ENCODE data around the gene PARVB.

GRCh38 chr22:44196241-44196640, 172.1 kb downstream of the PARVB start:
- TF ChIP-seq CTCF (conservative IDR thresholded peaks at IDR 0.05; ENCODE audit: low read depth, low read length) (no peak), EZH2 (IDR thresholded peaks at IDR 0.05; ENCODE audit: low read length, unreplicated experiment) (no peak), EZH2phosphoT487 (IDR thresholded peaks at IDR 0.05; ENCODE audit: borderline replicate concordance, low read length) (no peak)

Measured in PC-3 (cell line).